Memory B cell (primary cell): Measurements from ENCODE around the gene HSPB6.

Experiments
- ATAC-seq: fragments of 150-1000 bp; cut with Tn5 transposase; 2 replicates; pipeline ENCODE4 v1.10.0; 2021; ENCODE audit warnings: low read depth, mild to moderate bottlenecking, moderate library complexity
- DNase-seq, 2 donors: peaks; one replicate each; pipeline ENCODE4 v3.0.0; 2022; ENCODE audit warnings: low spot score in 2 of 2
- H3K27ac Mint-ChIP-seq: one replicate; pipeline ENCODE4 v1.8.0; 2022; ENCODE audit warnings: mild to moderate bottlenecking, moderate library complexity, mixed read lengths
- H3K27me3 Mint-ChIP-seq: one replicate; pipeline ENCODE4 v1.8.0; 2022; ENCODE audit warnings: mixed read lengths
- H3K36me3 Mint-ChIP-seq: one replicate; pipeline ENCODE4 v1.8.0; 2022; ENCODE audit warnings: mild to moderate bottlenecking, mixed read lengths
- H3K4me1 Mint-ChIP-seq: one replicate; pipeline ENCODE4 v1.8.0; 2022; ENCODE audit warnings: mixed read lengths
- H3K4me3 Mint-ChIP-seq: one replicate; pipeline ENCODE4 v1.8.0; 2022; ENCODE audit warnings: mild to moderate bottlenecking, moderate library complexity, mixed read lengths
- H3K9me3 Mint-ChIP-seq: one replicate; pipeline ENCODE4 v1.8.0; 2022; ENCODE audit warnings: mixed read lengths

HSPB6 gene

DNA sequence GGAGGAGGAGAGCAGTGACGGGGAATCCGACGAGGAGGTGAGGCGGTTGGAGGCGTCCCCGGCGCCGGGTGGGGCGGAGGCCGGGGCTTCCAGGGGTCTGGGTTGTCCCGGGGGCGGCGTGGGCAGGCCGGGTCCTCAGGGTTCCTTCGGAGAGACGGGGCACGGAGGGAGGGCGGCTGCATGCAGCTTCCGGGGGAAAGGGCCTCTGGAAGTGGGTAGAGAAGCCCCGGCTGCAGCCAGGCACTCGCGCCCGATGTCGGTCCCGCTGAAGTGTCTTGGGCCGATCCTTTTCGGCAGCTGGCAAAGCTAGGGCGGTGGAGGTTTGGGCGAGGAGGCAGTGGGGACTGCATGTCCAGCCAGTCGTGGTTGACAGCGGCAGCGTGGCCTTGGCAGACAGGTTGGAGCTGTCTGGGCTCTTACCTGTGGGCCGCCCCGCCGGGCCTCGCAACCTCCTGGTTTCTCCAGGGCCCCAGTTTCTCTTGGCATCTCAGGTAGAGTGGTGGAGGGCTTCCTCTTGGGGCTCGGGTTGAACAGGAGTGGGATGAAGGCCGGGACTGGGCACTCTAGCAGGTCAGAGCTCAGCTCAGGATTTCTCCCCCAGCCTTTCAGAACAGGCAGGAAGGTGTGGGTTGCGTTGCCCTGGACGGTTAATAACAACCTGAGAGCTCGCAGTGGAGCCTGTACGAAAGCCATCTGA, 38.3 kb downstream of the HSPB6 start:
- H3K4me3 Mint-ChIP-seq: peak overlapping the region; percentile 86
- no peaks in the 10 kb centered on the region for H3K27me3 Mint-ChIP-seq
- peaks cover 32% of the 10 kb centered on the region for H3K4me1 Mint-ChIP-seq
- H3K36me3 Mint-ChIP-seq: peaks cover 22% of the 10 kb centered on the region
- DNase-seq: peak in 1 of 2 donors; percentile 56
- H3K9me3 Mint-ChIP-seq: no peaks in the 10 kb centered on the region
- ATAC-seq: no peak
- peak overlapping the region; percentile 72 for H3K27ac Mint-ChIP-seq

DNA sequence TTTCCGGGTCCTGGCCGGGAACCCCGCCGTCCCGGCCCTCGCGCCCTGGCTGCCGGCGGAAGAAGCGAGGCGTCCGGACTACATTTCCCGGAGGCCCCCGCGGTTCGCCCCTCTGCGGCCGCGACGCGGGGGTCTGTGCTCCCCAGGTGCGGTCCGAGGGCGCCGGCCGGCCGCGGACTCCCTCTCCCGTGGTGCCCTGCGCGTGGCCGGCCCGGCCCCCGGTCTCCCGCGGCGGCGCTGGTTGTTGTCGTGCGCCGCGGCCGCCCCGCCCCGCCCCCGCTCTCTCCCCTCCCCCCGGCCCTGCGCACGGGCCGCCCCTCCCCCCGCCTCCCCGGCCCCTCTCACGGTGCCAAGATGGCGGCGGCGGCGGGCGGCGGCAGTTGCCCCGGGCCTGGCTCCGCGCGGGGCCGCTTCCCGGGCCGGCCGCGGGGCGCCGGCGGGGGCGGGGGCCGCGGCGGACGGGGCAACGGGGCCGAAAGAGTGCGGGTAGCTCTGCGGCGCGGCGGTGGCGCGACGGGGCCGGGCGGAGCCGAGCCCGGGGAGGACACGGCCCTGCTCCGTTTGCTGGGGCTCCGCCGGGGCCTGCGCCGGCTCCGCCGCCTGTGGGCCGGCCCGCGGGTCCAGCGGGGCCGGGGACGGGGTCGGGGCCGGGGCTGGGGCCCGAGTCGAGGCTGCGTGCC, 39.0 kb downstream of the HSPB6 start, which contains the start of gene KMT2B:
Gene KMT2B, plus strand, starts transcription at position 339 of the 680 bp plus-strand sequence. Its CDS starts 16 bp downstream, at position 355.
- peaks cover 18% of the 10 kb centered on the region for H3K36me3 Mint-ChIP-seq
- peaks cover 37% of the 10 kb centered on the region for H3K4me1 Mint-ChIP-seq
- no peaks in the 10 kb centered on the region for H3K27me3 Mint-ChIP-seq
- H3K4me3 Mint-ChIP-seq: peak within 1 kb of the TSS; percentile 92
- DNase-seq (no peak), ATAC-seq (no peak)
- peak within 1 kb of the TSS; percentile 94 for H3K27ac Mint-ChIP-seq
- no peaks in the 10 kb centered on the region for H3K9me3 Mint-ChIP-seq

DNA sequence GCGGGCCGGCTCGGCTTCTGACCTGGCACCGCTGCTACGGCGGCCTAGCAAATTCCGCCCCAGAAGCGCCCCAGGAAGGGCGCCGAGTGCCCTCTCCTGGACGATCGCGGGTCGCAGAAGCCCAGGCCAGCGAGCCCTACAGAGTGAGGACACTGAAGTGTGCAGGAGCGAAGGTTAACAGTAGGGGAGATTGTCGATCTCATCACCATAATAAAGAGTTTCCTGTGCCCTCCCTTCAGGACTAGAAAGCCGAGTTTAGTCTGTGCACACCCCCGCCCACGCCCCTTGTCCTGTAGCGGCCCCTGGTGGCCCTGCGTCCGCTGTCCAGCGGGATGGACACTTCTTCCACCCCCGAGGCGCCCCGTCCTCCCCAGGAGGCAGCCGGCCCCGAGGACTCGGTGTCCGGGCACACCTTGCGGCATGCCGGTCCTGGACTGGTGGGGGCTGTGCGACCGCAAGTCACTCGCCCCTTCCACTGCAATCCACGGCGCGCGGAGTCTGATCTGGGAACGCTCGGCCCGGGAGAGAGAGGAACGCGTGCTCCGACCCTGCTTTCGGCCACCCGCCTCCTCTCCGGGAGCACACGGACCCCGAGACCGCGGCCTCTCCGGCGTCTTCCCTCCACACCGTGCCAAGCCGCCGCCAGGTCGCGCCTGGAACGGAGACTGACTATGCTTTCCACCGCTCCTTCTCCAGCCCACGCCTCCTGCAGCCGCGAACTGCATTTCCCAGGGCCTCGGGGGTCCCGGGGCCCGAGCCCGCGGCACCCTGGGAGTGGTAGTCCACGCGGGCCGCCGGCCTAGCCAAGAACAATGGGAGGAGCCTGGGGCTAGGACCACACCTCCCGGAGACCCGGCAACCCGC, 39.8 kb downstream of the HSPB6 start:
- no peaks in the 10 kb centered on the region for H3K9me3 Mint-ChIP-seq

DNA sequence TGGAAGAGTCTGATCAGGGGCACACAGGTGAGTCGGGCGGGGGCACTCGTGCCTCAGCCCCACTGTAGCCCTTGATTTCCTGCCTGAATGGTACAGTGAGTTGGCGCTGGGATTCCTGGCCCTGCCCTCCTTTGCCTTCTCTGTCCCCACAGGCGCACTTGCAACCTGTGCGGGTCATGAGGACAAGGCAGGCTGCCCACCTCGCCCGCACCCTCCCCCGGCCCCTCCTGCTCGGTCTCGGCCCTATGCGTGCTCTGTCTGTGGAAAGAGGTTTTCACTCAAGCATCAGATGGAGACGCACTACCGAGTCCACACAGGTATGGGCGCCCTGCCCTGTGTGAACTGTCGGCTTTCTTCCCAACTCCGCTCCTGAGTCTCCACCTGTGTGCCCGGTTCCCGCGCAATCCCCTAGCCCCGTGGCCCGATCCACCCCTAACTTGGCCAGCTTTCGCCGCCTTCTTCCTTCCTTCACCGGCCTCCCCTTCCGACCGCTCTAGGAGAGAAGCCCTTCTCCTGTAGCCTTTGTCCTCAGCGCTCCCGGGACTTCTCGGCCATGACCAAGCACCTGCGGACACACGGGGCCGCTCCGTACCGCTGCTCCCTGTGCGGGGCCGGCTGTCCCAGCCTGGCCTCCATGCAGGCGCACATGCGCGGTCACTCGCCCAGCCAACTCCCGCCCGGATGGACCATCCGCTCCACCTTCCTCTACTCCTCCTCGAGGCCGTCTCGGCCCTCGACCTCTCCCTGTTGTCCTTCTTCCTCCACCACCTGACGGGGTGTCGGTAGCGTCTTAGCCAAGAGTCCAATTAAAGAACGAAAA, 40.6 kb downstream of the HSPB6 start:
- H3K36me3 Mint-ChIP-seq: peaks cover 6% of the 10 kb centered on the region
- ATAC-seq (no peak), DNase-seq (no peak)
- peak overlapping the region; percentile 92 for H3K4me3 Mint-ChIP-seq
- no peaks in the 10 kb centered on the region for H3K9me3 Mint-ChIP-seq
- peak overlapping the region; percentile 94 for H3K27ac Mint-ChIP-seq
- H3K27me3 Mint-ChIP-seq: no peaks in the 10 kb centered on the region
- peaks cover 46% of the 10 kb centered on the region for H3K4me1 Mint-ChIP-seq

More for the DNA sequence above, 39.8 kb downstream of the HSPB6 start:
- peak overlapping the region; percentile 94 for H3K27ac Mint-ChIP-seq
- DNase-seq (peak; percentile 90 to 95), ATAC-seq (peak; percentile 70)
- peak overlapping the region; percentile 92 for H3K4me3 Mint-ChIP-seq
- H3K4me1 Mint-ChIP-seq: peaks cover 42% of the 10 kb centered on the region
- peaks cover 12% of the 10 kb centered on the region for H3K36me3 Mint-ChIP-seq
- no peaks in the 10 kb centered on the region for H3K27me3 Mint-ChIP-seq

DNA sequence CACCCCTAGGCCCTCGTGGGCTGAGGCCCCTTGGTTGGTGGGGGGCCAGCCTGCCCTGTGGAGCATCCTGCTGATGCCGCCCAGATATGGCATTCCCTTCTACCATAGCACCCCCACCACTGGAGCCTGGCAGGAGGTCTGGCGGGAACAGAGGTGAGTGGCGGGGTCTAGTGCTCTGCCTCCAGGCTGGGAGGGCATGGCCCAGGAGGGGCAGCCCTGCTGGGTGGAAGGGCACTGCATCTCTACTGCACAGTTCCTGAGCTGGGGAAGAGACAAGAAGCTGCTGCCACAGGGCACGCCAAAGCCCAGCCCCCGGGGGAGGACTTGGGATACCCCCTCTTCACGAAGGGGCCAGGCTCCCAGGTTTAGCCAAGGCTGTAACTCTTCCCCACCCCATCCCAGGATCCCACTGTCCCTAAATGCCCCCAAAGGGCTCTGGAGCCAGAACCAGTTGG, 41.4 kb downstream of the HSPB6 start:
- H3K27ac Mint-ChIP-seq: peak overlapping the region; percentile 94
- H3K4me1 Mint-ChIP-seq: peaks cover 50% of the 10 kb centered on the region
- no peaks in the 10 kb centered on the region for H3K27me3 Mint-ChIP-seq
- H3K9me3 Mint-ChIP-seq: no peaks in the 10 kb centered on the region
- no peak for ATAC-seq
- DNase-seq: no peak
- peak overlapping the region; percentile 92 for H3K4me3 Mint-ChIP-seq
- peaks cover 4% of the 10 kb centered on the region for H3K36me3 Mint-ChIP-seq

DNA sequence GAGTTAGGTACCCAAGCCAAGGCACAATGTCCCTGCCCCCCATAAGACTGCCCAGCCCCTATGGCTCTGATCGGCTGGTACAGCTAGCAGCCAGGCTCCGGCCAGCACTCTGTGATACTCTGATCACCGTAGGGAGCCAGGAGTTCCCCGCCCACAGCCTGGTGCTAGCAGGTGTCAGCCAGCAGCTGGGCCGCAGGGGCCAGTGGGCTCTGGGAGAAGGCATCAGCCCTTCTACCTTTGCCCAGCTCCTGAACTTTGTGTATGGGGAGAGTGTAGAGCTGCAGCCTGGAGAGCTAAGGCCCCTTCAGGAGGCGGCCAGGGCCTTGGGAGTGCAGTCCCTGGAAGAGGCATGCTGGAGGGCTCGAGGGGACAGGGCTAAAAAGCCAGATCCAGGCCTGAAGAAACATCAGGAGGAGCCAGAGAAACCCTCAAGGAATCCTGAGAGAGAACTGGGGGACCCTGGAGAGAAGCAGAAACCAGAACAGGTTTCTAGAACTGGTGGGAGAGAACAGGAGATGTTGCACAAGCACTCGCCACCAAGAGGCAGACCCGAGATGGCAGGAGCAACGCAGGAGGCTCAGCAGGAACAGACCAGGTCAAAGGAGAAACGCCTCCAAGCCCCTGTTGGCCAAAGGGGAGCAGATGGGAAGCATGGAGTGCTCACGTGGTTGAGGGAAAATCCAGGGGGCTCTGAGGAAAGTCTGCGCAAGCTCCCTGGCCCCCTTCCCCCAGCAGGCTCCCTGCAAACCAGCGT, 42.1 kb downstream of the HSPB6 start:
- peaks cover 2% of the 10 kb centered on the region for H3K36me3 Mint-ChIP-seq
- H3K27ac Mint-ChIP-seq: peak overlapping the region; percentile 99
- no peaks in the 10 kb centered on the region for H3K27me3 Mint-ChIP-seq
- H3K4me1 Mint-ChIP-seq: peaks cover 48% of the 10 kb centered on the region
- DNase-seq (no peak), ATAC-seq (no peak)
- no peaks in the 10 kb centered on the region for H3K9me3 Mint-ChIP-seq
- H3K4me3 Mint-ChIP-seq: peak overlapping the region; percentile 92

DNA sequence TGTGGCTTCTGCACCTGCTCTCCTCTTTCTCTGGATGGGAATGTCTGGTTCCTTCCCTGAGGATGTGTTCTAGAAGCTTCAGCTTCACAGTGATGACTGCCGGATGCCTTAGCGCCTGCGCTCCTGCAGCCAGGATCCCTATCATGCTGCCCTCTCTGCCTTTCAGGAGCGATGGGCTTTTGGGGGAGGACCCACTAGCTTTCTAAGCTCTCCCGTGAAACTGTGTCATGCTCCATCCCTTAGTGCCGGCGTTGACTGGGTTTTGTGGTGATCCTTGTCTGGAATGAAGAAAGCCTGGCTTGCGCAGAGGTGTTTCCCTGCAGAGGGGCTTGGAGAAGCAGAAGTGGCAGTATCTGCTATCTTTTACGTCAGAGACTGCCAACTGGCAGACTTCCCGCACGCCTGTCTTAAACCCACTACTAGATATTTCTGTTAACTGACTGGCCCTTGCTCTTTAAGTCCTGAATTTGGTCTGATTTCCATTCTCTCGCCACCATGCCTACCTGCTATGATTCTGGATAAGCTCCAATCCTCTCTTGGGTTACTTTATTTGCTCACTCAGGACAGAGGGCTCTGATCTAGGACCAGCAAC, 42.8 kb downstream of the HSPB6 start:
- ATAC-seq (no peak), DNase-seq (no peak)
- no peaks in the 10 kb centered on the region for H3K9me3 Mint-ChIP-seq
- peaks cover 2% of the 10 kb centered on the region for H3K36me3 Mint-ChIP-seq
- H3K4me1 Mint-ChIP-seq: peaks cover 40% of the 10 kb centered on the region
- peak overlapping the region; percentile 99 for H3K27ac Mint-ChIP-seq
- H3K4me3 Mint-ChIP-seq: peak overlapping the region; percentile 92
- H3K27me3 Mint-ChIP-seq: no peaks in the 10 kb centered on the region

DNA sequence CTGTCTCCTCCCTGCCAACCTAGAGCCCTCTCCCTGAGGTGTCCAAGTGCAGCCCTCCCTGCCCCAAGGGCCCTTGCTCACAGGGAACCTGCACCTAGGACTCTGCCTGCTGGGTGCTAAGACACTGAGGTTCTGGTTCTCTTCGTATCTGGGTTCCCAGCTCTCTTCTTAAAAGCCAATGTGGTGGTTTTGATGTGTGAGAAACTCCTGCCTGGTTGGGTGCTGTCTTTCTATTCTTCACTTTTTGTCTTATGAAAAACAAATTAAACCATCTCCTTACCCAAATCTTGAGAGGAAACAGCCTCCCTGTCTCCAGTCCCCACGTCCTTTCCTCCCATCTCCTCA, 43.4 kb downstream of the HSPB6 start:
- Mint-ChIP-seq H3K4me3 (peak overlapping the region; percentile 92), H3K27me3 (no peaks in the 10 kb centered on the region), H3K36me3 (peaks cover 2% of the 10 kb centered on the region), H3K4me1 (peaks cover 40% of the 10 kb centered on the region), H3K9me3 (no peaks in the 10 kb centered on the region), H3K27ac (peak overlapping the region; percentile 99)
- no peak for ATAC-seq
- DNase-seq: no peak

DNA sequence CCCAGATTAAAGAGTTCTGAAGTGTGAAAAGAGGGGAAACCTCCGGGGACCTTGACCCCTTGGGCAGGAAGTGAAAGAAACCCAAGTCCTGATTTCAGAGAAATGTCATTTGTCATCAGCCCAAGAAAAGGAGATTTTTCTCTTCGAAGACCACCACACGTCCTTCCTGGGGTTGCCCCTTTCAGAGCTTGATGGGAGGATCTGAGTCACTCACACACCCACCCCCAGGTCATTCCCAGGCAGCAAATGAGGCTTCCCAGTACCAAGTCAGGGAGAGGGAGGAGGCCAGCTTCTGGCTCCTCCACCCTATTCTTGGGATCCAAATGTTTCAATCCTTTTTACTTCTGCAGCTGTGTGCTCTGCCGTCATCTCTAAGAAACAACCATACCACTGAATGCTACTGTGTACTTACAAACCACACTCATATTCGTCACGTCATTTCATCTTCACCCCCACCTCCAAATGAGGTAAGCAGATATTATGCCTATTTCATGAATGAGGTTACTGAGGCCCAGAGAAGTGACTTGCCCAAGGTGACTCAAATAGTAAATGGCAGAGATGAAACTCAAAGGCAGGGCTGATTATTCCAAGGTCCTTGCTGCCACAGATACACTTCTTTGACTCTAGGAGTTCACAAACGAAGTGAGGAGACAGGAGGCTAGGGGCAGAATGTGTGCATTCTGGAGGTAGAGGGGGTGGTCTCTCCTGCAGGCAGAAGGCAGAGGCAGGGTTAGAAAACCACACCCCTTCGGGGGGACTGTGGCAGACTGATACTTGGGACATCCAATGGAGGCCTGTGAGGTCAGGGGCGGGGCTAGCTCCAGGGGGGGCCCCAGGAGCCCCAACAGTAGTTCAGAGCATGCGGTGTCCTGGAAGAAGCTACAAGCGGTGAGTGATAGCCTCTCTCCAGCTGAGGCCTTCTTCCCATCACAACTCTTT, 44.0 kb downstream of the HSPB6 start:
- H3K9me3 Mint-ChIP-seq: no peaks in the 10 kb centered on the region

DNA sequence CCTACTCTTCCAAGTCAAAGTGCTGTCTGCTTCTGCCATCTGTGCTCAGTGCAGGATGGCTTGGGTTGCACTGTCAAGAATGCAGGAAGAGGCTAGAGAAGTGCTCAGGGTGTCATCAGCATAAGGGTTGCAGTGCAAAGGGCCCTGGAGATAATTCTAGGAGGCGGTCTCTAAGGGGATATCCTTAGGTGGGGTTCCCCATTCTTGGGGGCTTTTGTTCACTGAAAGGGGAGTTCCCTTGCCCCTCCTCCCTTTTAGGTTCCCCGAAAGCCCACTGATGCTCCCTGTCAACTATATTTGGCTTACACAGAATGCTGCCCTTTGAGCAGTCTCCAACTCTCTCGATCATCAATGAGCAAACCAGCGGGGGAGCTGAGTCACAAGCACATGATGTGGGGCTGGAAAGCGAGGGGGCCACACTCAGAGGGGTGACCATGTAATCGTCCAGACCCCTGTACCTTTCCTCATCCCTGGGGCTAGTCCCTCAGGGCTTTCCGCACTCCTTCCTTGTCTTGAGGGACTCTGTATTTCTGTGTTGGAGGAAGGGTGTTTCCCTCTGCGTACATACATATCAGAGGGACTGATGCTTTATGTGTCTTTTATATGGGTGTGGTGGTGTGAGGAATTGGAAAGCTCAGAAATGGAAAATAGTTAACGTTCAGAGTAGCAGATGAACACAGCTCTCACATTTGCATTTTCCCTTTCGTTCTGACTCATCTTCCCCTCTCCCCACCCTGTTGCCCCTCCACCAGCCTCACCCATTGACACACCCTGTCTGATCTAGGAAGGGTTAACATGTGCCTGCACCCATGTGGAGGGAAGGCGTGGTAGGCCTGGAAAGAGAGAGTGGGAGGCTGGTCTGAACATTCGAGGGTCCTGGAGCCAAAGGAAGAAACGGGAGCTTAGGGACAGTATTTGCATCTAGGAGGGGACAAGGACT, 45.8 kb downstream of the HSPB6 start:
- Mint-ChIP-seq H3K9me3 (no peaks in the 10 kb centered on the region), H3K4me3 (peak overlapping the region; percentile 70), H3K4me1 (peaks cover 34% of the 10 kb centered on the region), H3K36me3 (no peaks in the 10 kb centered on the region), H3K27ac (peak overlapping the region; percentile 99), H3K27me3 (no peaks in the 10 kb centered on the region)
- ATAC-seq (peak; percentile 47), DNase-seq (peak in 1 of 2 donors; percentile 59)

More for the DNA sequence above, 44.0 kb downstream of the HSPB6 start:
- peak in 1 of 2 donors; percentile 54 for DNase-seq
- Mint-ChIP-seq H3K27me3 (no peaks in the 10 kb centered on the region), H3K36me3 (peaks cover 2% of the 10 kb centered on the region), H3K4me3 (peak overlapping the region; percentile 92), H3K4me1 (peaks cover 40% of the 10 kb centered on the region), H3K27ac (peak overlapping the region; percentile 99)
- ATAC-seq: peak; percentile 16

DNA sequence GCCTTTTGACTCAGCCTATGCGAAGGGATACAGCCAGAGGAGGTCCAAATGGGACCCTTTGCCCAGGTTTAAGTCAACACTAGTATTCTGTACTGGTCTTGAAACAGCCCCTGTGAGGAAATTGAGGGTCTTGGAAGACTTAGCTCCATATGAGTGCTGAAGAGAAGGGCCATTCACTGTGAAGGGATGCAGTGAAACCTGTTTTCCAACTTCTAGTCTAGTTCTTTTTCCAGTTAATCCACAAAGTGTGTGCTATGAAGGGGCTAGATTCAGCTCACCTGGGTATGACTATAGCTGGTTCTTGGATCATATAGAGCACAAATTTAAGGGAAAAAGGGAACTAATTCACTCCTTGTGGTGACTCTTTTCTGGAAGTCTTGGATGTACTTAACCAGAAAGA, 48.4 kb downstream of the HSPB6 start:
- H3K4me1 Mint-ChIP-seq: peaks cover 17% of the 10 kb centered on the region
- ATAC-seq: no peak
- no peak for DNase-seq
- no peaks in the 10 kb centered on the region for H3K27me3 Mint-ChIP-seq
- no peak overlapping the region for H3K27ac Mint-ChIP-seq
- H3K9me3 Mint-ChIP-seq: no peaks in the 10 kb centered on the region
- no peak overlapping the region for H3K4me3 Mint-ChIP-seq
- H3K36me3 Mint-ChIP-seq: no peaks in the 10 kb centered on the region
